HepG2 (cell line): ENCODE data around the gene C2orf92. TPM values are rescaled to one million over a fixed set of nuclear protein-coding genes. Genes with fewer than 3 reads are reported as not detected.

ENCODE experiments used
- ATAC-seq: fragments of 200-7000 bp; cut with Tn5 transposase; 3 replicates; pipeline ENCODE4 v1.9.1; 2020; ENCODE audit warnings: mild to moderate bottlenecking, moderate library complexity
- BruUV-seq: library from RNA; stranded (reverse); fragments of 400-500 nt; replicated peaks from 2 replicates; lab custom pipeline; 2021; lab: Mats Ljungman, UMichigan
- CTCF ChIA-PET: fragments of 300-600 bp; formaldehyde crosslinking; extraction: SDS; loops from one replicate; lab custom pipeline; 2021; ENCODE audit warnings: low total read pairs, inconsistent platforms, low intra/inter-chr PET ratio; lab: Yijun Ruan, JAX
- POLR2A ChIA-PET: fragments of 350-600 bp; sonication (Branson Sonifier 250); formaldehyde crosslinking; loops from one replicate; lab custom pipeline; 2020; ENCODE audit warnings: antibody characterized with exemption, inconsistent platforms; lab: Yijun Ruan, JAX
- DNase-seq: peaks from one replicate; pipeline ENCODE4 v3.0.0-alpha.2; 2015; ENCODE audit warnings: low spot score
- FAIRE-seq: peaks from 3 replicates; lab custom pipeline; 2011; peaks lifted over from hg19 to GRCh38; lab: Jason Lieb, UNC
- H2AFZ ChIP-seq: one replicate; pipeline ENCODE4 v1.6.1; 2011; ENCODE audit warnings: low read length, inconsistent platforms
- H3K27ac ChIP-seq: fragments of 300-600 bp; 3 replicates; pipeline ENCODE4 v1.8.0; 2011; ENCODE audit warnings: mixed run types, mild to moderate bottlenecking, mixed read lengths, low read length, inconsistent platforms; ENCODE audit not compliant: insufficient read depth; ENCODE audit errors: extremely low read length
- H3K27me3 ChIP-seq, 2 experiments: fragments of 200-600 bp in 1 of 2; 2 replicates in 1 of 2; 3 replicates in 1 of 2; pipeline versions ENCODE4 v1.6.0 to v1.8.0; 2011; ENCODE audit warnings: low read length in 2 of 2, mild to moderate bottlenecking in 2 of 2, moderate library complexity in 2 of 2, inconsistent platforms in 1 of 2; ENCODE audit not compliant: insufficient read depth in 2 of 2, control insufficient read depth in 1 of 2
- H3K36me3 ChIP-seq, 2 experiments: fragments of 200-600 bp in 1 of 2; replicated peaks in 1 of 2; 2 replicates in 1 of 2; 3 replicates in 1 of 2; pipeline versions ENCODE4 v1.5.1 to v1.8.0; 2011; ENCODE audit warnings: low read length in 2 of 2, inconsistent platforms in 1 of 2; ENCODE audit not compliant: insufficient read depth in 2 of 2, control insufficient read depth in 1 of 2
- H3K4me1 ChIP-seq: 2 replicates; pipeline ENCODE4 v1.5.1; 2012; ENCODE audit warnings: low read length, inconsistent platforms; ENCODE audit not compliant: insufficient read depth
- H3K4me2 ChIP-seq: 2 replicates; pipeline ENCODE4 v1.6.0; 2011; ENCODE audit warnings: low read depth, low read length, inconsistent platforms
- H3K4me3 ChIP-seq, 3 experiments: fragments of 200-600 bp in 1 of 3; sonication (generic), shearing (Covaris generic) in 1 of 3; replicated peaks in 1 of 3; 2 replicates each; pipeline ENCODE4 v1.5.1; 2011 to 2016; ENCODE audit warnings: low read length in 3 of 3, inconsistent platforms in 2 of 3, low read depth in 2 of 3, mild to moderate bottlenecking in 2 of 3, control low read depth in 1 of 3, mixed read lengths in 1 of 3; ENCODE audit not compliant: insufficient read depth in 1 of 3
- H3K79me2 ChIP-seq: one replicate; pipeline ENCODE4 v1.6.1; 2011; ENCODE audit warnings: low read length, inconsistent platforms; ENCODE audit not compliant: insufficient read depth
- H3K9ac ChIP-seq: 2 replicates; pipeline ENCODE4 v1.6.0; 2011; ENCODE audit warnings: mild to moderate bottlenecking, low read depth, low read length, inconsistent platforms; ENCODE audit not compliant: insufficient read depth
- H3K9me3 ChIP-seq: 2 replicates; pipeline ENCODE4 v1.5.1; 2012; ENCODE audit warnings: mild to moderate bottlenecking, low read length
- H4K20me1 ChIP-seq: 2 replicates; pipeline ENCODE4 v1.6.0; 2011; ENCODE audit warnings: inconsistent platforms, mild to moderate bottlenecking, low read length, moderate library complexity; ENCODE audit not compliant: insufficient read depth
- CBX5 ChIP-seq: sonication (generic); formaldehyde crosslinking; IDR thresholded peaks from 2 replicates; pipeline ENCODE4 v1.4.0; 2020; ENCODE audit warnings: missing genetic modification reagents, borderline replicate concordance
- SETDB1 ChIP-seq: sonication (generic); formaldehyde crosslinking; IDR thresholded peaks from 2 replicates; pipeline ENCODE4 v1.5.1; 2020; ENCODE audit warnings: missing genetic modification reagents, mild to moderate bottlenecking, borderline replicate concordance
- SMC3 ChIP-seq: IDR thresholded peaks from 2 replicates; pipeline ENCODE4 v1.6.1; 2011; ENCODE audit warnings: low read length, improper control_type of control experiment
- THYN1 ChIP-seq: sonication (generic); formaldehyde crosslinking; IDR thresholded peaks from 2 replicates; pipeline ENCODE4 v1.8.1; 2023; ENCODE audit warnings: low read depth, mild to moderate bottlenecking, moderate library complexity, missing genetic modification reagents, borderline replicate concordance
- ZBTB1 ChIP-seq: sonication (generic); formaldehyde crosslinking; IDR thresholded peaks from 2 replicates; pipeline ENCODE4 v1.4.0; 2020; ENCODE audit warnings: missing genetic modification reagents, borderline replicate concordance
- ZBTB20 ChIP-seq: sonication (generic); formaldehyde crosslinking; IDR thresholded peaks from 2 replicates; pipeline ENCODE4 v1.8.1; 2023; ENCODE audit warnings: missing genetic modification reagents, low read depth, mild to moderate bottlenecking, borderline replicate concordance
- ZKSCAN5 ChIP-seq: sonication (generic); formaldehyde crosslinking; IDR thresholded peaks from 2 replicates; pipeline ENCODE4 v1.5.1; 2020; ENCODE audit warnings: mild to moderate bottlenecking, missing genetic modification reagents
- ZNF660 ChIP-seq: sonication (generic); formaldehyde crosslinking; IDR thresholded peaks from 2 replicates; pipeline ENCODE4 v1.5.1; 2020; ENCODE audit warnings: mild to moderate bottlenecking, low read depth, missing genetic modification reagents, borderline replicate concordance
- ZSCAN29 ChIP-seq: sonication (generic); formaldehyde crosslinking; conservative IDR thresholded peaks from 2 replicates; pipeline ENCODE4 v1.4.0; 2020; ENCODE audit warnings: mild to moderate bottlenecking, missing genetic modification reagents
- WGBS: methylation state at CpG from one replicate; pipeline ENCODE4 v1.1.6; 2017; ENCODE audit warnings: low lambda C conversion rate; 5-methylcytosine and 5-hydroxymethylcytosine counted together
- in situ Hi-C: cut with HindIII; loops from 2 replicates; pipeline ENCODE4 v1.10.0; 2017; ENCODE audit warnings: low pct_unique_long_range_greater_than_20kb; ENCODE audit not compliant: extremely low pct_ligation_motif_present
- intact Hi-C: fragments of 100-400 bp; cut with micrococcal nuclease; formaldehyde crosslinking; loops from one replicate; pipeline ENCODE4 v1.10.0; 2022; ENCODE audit not compliant: unreplicated experiment
- polyA plus RNA-seq, 8 experiments: library from polyadenylated mRNA; depleted of rRNA in 3 of 8; stranded (reverse) in 7 of 8; unstranded in 1 of 8; fragments of >200 nt; fragmentation: Illumina TruSeq in 4 of 8; extraction: Trizol in 4 of 8; gene quantifications; 2 replicates each; pipeline versions ENCODE4 v1.2.1 to v1.2.3, GENCODE V29; 2011 to 2016; ENCODE audit warnings: low read depth in 4 of 8, missing spikeins in 1 of 8, mixed read lengths in 1 of 8; ENCODE audit not compliant: insufficient read depth in 1 of 8
- total RNA-seq, 5 experiments: library from RNA; depleted of rRNA; stranded (reverse); fragments of >200 nt; fragmentation: Illumina TruSeq; extraction: Trizol; gene quantifications; 2 replicates each; pipeline ENCODE4 v1.2.3, GENCODE V29; 2016; ENCODE audit warnings: low read depth in 1 of 5
- TF ChIP-seq, protein P1 (sequence below): sonication (generic); formaldehyde crosslinking; IDR thresholded peaks from 2 replicates; pipeline ENCODE4 v1.5.0; 2020; ENCODE audit warnings: mild to moderate bottlenecking, missing genetic modification reagents
- TF ChIP-seq, protein P2 (sequence below): sonication (generic); formaldehyde crosslinking; IDR thresholded peaks from 2 replicates; pipeline ENCODE4 v1.4.0; 2020; ENCODE audit warnings: mild to moderate bottlenecking, missing genetic modification reagents, borderline replicate concordance

Gene C2orf92
- total and polyA plus RNA-seq, 2 of the 13 experiments (the other 11 are each of a cell fraction or from before 2014, with no cell fraction given): 4.9 to 5.0 TPM

DNA sequence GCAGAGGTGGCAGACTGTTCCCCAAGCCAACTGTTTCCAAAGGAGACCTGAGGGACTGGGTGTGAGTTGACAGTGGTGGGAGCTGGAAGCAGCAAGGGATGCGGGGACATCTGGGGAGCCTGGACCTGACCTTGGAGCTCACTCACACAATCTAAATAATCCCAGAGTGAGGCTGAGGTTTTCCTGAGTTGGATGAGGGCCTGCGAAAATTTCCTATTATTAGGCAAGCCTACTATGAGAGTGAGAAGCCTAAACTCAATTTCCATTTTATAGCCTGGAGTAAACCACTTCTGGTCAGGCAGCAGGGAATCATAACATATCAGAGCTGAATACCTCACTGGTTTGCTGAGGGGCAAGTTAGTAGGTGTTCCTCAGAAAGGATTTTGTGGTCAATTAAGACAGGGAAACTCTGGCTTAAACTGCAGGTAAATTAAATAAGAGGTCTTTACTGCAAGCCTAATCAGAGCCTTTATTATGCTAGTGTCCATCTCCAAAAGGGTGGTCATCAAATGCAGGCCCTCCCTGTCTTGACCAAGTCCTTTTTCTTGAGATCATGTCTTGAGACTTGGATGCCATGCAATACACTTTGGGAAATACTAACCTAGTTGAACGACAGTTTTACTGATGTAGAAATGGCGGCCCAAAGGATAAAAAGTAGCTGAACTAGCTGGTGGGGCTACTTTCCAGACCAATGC lies 25.3 kb upstream of the C2orf92 start:
- in situ Hi-C loops (no loop called here), intact Hi-C loops (no loop called here)
- FAIRE-seq: no peak
- CTCF ChIA-PET: no interaction called here
- Histone ChIP-seq H3K27me3 (no peaks in the 10 kb centered on the region; a peak in 1 of 5 replicates), H3K9me3 (no peaks in the 10 kb centered on the region), H4K20me1 (no peaks in the 10 kb centered on the region), H3K36me3 (peaks cover 10 to 23% of the 10 kb centered on the region in 2 experiments), H3K4me2 (no peak overlapping the region), H3K4me3 (no peak overlapping the region), H3K27ac (no peak overlapping the region), H3K4me1 (peaks cover 21% of the 10 kb centered on the region), H2AFZ (no peak overlapping the region), H3K79me2 (peaks cover 18% of the 10 kb centered on the region), H3K9ac (no peak overlapping the region)
- POLR2A ChIA-PET: interaction anchor here (12.2 kb wide), 1 partner anchor 19 kb away, joined by 298 read pairs; the partner anchor contains the start of gene ACTR1B
- DNase-seq: no peak
- no TSS peak for BruUV-seq
- no peak for ATAC-seq
- 81% methylated on average over 4 of the region's 4 CpGs for WGBS
- TF ChIP-seq ZBTB1 (CRISPR knock-in tag): no peak
- TF ChIP-seq, protein P1, sequence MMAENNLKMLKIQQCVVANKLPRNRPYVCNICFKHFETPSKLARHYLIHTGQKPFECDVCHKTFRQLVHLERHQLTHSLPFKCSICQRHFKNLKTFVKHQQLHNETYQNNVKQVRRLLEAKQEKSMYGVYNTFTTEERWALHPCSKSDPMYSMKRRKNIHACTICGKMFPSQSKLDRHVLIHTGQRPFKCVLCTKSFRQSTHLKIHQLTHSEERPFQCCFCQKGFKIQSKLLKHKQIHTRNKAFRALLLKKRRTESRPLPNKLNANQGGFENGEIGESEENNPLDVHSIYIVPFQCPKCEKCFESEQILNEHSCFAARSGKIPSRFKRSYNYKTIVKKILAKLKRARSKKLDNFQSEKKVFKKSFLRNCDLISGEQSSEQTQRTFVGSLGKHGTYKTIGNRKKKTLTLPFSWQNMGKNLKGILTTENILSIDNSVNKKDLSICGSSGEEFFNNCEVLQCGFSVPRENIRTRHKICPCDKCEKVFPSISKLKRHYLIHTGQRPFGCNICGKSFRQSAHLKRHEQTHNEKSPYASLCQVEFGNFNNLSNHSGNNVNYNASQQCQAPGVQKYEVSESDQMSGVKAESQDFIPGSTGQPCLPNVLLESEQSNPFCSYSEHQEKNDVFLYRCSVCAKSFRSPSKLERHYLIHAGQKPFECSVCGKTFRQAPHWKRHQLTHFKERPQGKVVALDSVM (CRISPR knock-in tag): no peak

DNA sequence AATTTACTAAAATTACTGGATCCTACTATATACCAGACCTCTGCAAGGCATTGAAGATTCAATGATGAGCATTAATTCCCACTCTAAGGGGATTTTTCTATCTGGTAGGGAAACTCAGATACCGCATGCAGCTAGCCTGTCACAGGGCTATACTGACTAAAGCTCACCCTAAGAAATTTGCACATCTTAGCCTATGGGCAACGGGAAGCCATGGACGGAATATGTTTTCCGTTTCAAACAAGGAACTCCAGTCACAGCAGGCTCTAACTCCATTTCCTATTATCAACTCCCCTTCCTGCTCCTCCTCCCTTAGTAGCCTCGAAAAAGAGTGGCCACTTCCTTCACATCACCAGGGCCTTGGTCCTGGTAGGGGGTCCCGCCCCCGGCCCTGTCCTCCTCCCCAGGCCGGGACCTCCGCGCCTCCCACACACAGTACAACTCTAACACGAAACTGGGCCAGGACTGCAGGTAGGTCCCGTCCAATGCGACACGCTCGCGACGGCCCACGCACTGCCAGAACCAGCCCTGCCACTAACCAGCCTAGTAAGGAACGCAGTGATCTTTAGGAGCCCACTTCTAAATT lies 24.3 kb upstream of the C2orf92 start:
- intact Hi-C loops: loop anchor here (5.0 kb wide), 1 partner anchor 53 kb away; no protein-coding TSS in a partner anchor
- H3K4me3 ChIP-seq: peak overlapping the region; percentile 60 to 100 (median 99)
- no peak for DNase-seq
- peak; percentile 37; the same call in 1 of the 2 replicates for TF ChIP-seq CBX5 (CRISPR knock-in tag)
- TF ChIP-seq ZSCAN29 (CRISPR knock-in tag): 0 out of 2 replicates have a peak, but pooled peaks have one; percentile 13
- no peak for TF ChIP-seq THYN1 (CRISPR knock-in tag)
- TF ChIP-seq SMC3: no peak
- TF ChIP-seq, protein P2, sequence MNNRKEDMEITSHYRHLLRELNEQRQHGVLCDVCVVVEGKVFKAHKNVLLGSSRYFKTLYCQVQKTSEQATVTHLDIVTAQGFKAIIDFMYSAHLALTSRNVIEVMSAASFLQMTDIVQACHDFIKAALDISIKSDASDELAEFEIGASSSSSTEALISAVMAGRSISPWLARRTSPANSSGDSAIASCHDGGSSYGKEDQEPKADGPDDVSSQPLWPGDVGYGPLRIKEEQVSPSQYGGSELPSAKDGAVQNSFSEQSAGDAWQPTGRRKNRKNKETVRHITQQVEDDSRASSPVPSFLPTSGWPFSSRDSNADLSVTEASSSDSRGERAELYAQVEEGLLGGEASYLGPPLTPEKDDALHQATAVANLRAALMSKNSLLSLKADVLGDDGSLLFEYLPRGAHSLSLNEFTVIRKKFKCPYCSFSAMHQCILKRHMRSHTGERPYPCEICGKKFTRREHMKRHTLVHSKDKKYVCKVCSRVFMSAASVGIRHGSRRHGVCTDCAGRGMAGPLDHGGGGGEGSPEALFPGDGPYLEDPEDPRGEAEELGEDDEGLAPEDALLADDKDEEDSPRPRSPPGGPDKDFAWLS (CRISPR knock-in tag): 0 out of 2 replicates have a peak, but pooled peaks have one; percentile 81
- TF ChIP-seq ZKSCAN5: peak; percentile 22; the same call in 1 of the 2 replicates
- 0 out of 2 replicates have a peak, but pooled peaks have one; percentile 7 for TF ChIP-seq ZBTB20 (CRISPR knock-in tag)
- TF ChIP-seq ZNF660: no peak
- TF ChIP-seq SETDB1: no peak

More for the DNA sequence above, 24.3 kb upstream of the C2orf92 start:
- Histone ChIP-seq H4K20me1 (no peaks in the 10 kb centered on the region), H3K27ac (peak overlapping the region; percentile 76), H3K36me3 (peaks cover 10 to 28% of the 10 kb centered on the region in 2 experiments), H3K9me3 (no peaks in the 10 kb centered on the region), H3K9ac (peak overlapping the region; percentile 99), H2AFZ (peak overlapping the region; percentile 96), H3K79me2 (peaks cover 18% of the 10 kb centered on the region), H3K4me1 (peaks cover 21% of the 10 kb centered on the region), H3K27me3 (no peaks in the 10 kb centered on the region; a peak in 1 of 5 replicates), H3K4me2 (peak overlapping the region; percentile 92)
- TSS peak; percentile 87 for BruUV-seq
- FAIRE-seq (no peak), ATAC-seq (peak; percentile 38)
- in situ Hi-C loops: no loop called here
- ChIA-PET CTCF (no interaction called here), POLR2A (interaction anchor here (0.6 to 12.2 kb wide), 9 partner anchors 9 to 1581 kb away, joined by 3 to 298 read pairs (median 4); partner anchors contain the start of genes ACTR1B, ANKRD36B and C2orf92)
- 60% methylated on average over 19 of the region's 19 CpGs for WGBS
